OCI-LY1 (cell line): ENCODE measurements around the gene TRPC1.

Source experiments
- H2AFZ ChIP-seq: fragments of 200-600 bp; sonication (generic), shearing (Covaris generic); 2 replicates; pipeline ENCODE4 v1.6.0; 2014; ENCODE audit warnings: antibody characterized with exemption, mild to moderate bottlenecking, low read length
- H3F3A ChIP-seq: fragments of 200-600 bp; sonication (generic), shearing (Covaris generic); 2 replicates; pipeline ENCODE4 v1.6.0; 2014; ENCODE audit warnings: mild to moderate bottlenecking, antibody characterized with exemption, low read length, moderate library complexity; ENCODE audit not compliant: insufficient read depth
- H3K27ac ChIP-seq: fragments of 200-600 bp; sonication (generic); 2 replicates; pipeline ENCODE4 v1.5.1; 2014; ENCODE audit warnings: low read length, mixed run types, mild to moderate bottlenecking, low read depth; ENCODE audit not compliant: poor library complexity, severe bottlenecking
- H3K27me3 ChIP-seq: fragments of 200-600 bp; sonication (generic); 2 replicates; pipeline ENCODE4 v1.6.0; 2014; ENCODE audit warnings: antibody characterized with exemption, mild to moderate bottlenecking, low read length, moderate library complexity; ENCODE audit not compliant: insufficient read depth
- H3K36me3 ChIP-seq: fragments of 200-600 bp; sonication (generic); 2 replicates; pipeline ENCODE4 v1.6.1; 2014; ENCODE audit warnings: mild to moderate bottlenecking, antibody characterized with exemption, low read length, moderate library complexity, mixed read lengths; ENCODE audit not compliant: insufficient read depth
- H3K4me1 ChIP-seq: fragments of 200-600 bp; sonication (generic); 2 replicates; pipeline ENCODE4 v1.5.1; 2014; ENCODE audit warnings: mild to moderate bottlenecking, low read length, moderate library complexity; ENCODE audit not compliant: insufficient read depth, severe bottlenecking
- H3K4me2 ChIP-seq: fragments of 200-600 bp; sonication (generic), shearing (Covaris generic); 2 replicates; pipeline ENCODE4 v1.6.1; 2014; ENCODE audit warnings: low read length
- H3K4me3 ChIP-seq: fragments of 200-600 bp; sonication (generic); 2 replicates; pipeline ENCODE4 v1.5.1; 2014; ENCODE audit warnings: low read length, low read depth, mild to moderate bottlenecking, mixed read lengths; ENCODE audit not compliant: poor library complexity, severe bottlenecking
- H3K79me2 ChIP-seq: fragments of 200-600 bp; shearing (Covaris generic); 2 replicates; pipeline ENCODE4 v1.6.1; 2016; ENCODE audit warnings: mixed run types, low read length, mixed read lengths; ENCODE audit not compliant: insufficient read depth
- H3K9ac ChIP-seq: fragments of 200-600 bp; sonication (generic), shearing (Covaris generic); 2 replicates; pipeline ENCODE4 v1.6.1; 2014; ENCODE audit warnings: mild to moderate bottlenecking, low read length, mixed read lengths
- H3K9me2 ChIP-seq: fragments of 200-600 bp; sonication (generic), shearing (Covaris generic); 2 replicates; pipeline ENCODE4 v1.6.1; 2014; ENCODE audit warnings: low read depth, mild to moderate bottlenecking, low read length, mixed read lengths
- H3K9me3 ChIP-seq: fragments of 200-600 bp; shearing (Covaris generic); 2 replicates; pipeline ENCODE4 v1.6.1; 2014; ENCODE audit warnings: low read length, mixed read lengths
- H4K20me1 ChIP-seq: fragments of 200-600 bp; sonication (generic), shearing (Covaris generic); 2 replicates; pipeline ENCODE4 v1.6.0; 2016; ENCODE audit warnings: mild to moderate bottlenecking, low read length; ENCODE audit not compliant: insufficient read depth
- EZH2 ChIP-seq: fragments of 200-600 bp; sonication (generic), shearing (Covaris generic); IDR thresholded peaks from 2 replicates; pipeline ENCODE4 v1.8.0; 2017; ENCODE audit warnings: borderline replicate concordance, mixed run types, mild to moderate bottlenecking, antibody characterized with exemption, low read length, moderate library complexity, mixed read lengths
- TF ChIP-seq, protein P1 (sequence below): fragments of 200-600 bp; sonication (generic), shearing (Covaris generic); IDR thresholded peaks from 2 replicates; pipeline ENCODE4 v1.5.1; 2017; ENCODE audit warnings: mild to moderate bottlenecking, antibody characterized with exemption, low read length, moderate library complexity, mixed read lengths

The TRPC1 gene

DNA sequence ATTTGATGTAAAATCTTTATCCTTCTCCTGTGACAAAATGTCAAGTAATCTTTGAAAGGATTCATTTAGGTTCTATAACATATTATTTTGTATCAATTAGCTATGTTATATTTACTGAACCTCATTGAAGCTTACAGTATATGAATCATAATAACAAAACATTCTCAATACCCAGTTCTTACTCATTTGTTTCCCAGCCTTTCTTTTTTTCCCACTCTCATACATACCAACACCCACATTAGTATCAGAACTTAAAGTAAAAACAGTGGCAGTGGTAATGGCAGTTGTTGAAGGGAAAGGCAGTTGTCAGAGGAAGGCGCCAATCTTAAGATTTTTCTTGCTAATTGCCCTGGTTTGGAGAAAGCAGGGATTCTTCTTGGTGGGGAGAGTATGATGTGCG, 33.2 kb upstream of the TRPC1 start:
- TF ChIP-seq, protein P1, sequence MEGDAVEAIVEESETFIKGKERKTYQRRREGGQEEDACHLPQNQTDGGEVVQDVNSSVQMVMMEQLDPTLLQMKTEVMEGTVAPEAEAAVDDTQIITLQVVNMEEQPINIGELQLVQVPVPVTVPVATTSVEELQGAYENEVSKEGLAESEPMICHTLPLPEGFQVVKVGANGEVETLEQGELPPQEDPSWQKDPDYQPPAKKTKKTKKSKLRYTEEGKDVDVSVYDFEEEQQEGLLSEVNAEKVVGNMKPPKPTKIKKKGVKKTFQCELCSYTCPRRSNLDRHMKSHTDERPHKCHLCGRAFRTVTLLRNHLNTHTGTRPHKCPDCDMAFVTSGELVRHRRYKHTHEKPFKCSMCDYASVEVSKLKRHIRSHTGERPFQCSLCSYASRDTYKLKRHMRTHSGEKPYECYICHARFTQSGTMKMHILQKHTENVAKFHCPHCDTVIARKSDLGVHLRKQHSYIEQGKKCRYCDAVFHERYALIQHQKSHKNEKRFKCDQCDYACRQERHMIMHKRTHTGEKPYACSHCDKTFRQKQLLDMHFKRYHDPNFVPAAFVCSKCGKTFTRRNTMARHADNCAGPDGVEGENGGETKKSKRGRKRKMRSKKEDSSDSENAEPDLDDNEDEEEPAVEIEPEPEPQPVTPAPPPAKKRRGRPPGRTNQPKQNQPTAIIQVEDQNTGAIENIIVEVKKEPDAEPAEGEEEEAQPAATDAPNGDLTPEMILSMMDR: no peak
- no peak for TF ChIP-seq EZH2
- no peaks in the 10 kb centered on the region for H3K36me3 ChIP-seq
- no peaks in the 10 kb centered on the region for H3K9me2 ChIP-seq

DNA sequence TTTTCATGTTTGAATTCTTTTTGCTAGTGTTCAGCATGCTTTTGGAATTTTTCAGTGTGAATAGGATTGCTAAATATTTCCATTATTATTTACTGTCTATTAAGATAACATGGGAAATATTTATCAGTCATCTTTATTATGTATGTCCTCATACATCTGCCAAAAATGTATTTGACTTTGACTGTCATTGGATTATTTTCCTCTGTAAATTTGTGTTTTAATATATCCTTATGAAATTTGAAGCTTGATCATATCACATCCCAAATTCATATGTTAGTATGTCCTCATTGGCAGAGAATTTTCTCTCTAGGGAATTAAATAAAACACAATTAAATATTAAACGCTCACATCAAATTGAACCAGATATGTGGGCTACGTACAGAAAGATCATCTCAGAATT, 32.3 kb upstream of the TRPC1 start:
- H3K79me2 ChIP-seq: no peaks in the 10 kb centered on the region
- no peak overlapping the region for H3K4me3 ChIP-seq
- H3K27ac ChIP-seq: no peak overlapping the region
- no peaks in the 10 kb centered on the region for H3K36me3 ChIP-seq
- H3K9me2 ChIP-seq: no peaks in the 10 kb centered on the region
- no peak overlapping the region for H2AFZ ChIP-seq
- H3K9ac ChIP-seq: no peak overlapping the region
- H3K4me2 ChIP-seq: no peak overlapping the region
- TF ChIP-seq, protein P1: no peak
- TF ChIP-seq EZH2: no peak
- no peaks in the 10 kb centered on the region for H4K20me1 ChIP-seq
- no peaks in the 10 kb centered on the region for H3K27me3 ChIP-seq
- no peaks in the 10 kb centered on the region for H3K4me1 ChIP-seq
- H3F3A ChIP-seq: no peaks in the 10 kb centered on the region
- no peaks in the 10 kb centered on the region for H3K9me3 ChIP-seq

More for the DNA sequence above, 33.2 kb upstream of the TRPC1 start:
- H3K79me2 ChIP-seq: no peaks in the 10 kb centered on the region
- no peak overlapping the region for H2AFZ ChIP-seq
- no peaks in the 10 kb centered on the region for H3K9me3 ChIP-seq
- no peak overlapping the region for H3K4me3 ChIP-seq
- H3K4me1 ChIP-seq: no peaks in the 10 kb centered on the region
- H3K27me3 ChIP-seq: no peaks in the 10 kb centered on the region
- no peak overlapping the region for H3K4me2 ChIP-seq
- H4K20me1 ChIP-seq: no peaks in the 10 kb centered on the region
- H3F3A ChIP-seq: no peaks in the 10 kb centered on the region
- H3K27ac ChIP-seq: no peak overlapping the region
- H3K9ac ChIP-seq: no peak overlapping the region

DNA sequence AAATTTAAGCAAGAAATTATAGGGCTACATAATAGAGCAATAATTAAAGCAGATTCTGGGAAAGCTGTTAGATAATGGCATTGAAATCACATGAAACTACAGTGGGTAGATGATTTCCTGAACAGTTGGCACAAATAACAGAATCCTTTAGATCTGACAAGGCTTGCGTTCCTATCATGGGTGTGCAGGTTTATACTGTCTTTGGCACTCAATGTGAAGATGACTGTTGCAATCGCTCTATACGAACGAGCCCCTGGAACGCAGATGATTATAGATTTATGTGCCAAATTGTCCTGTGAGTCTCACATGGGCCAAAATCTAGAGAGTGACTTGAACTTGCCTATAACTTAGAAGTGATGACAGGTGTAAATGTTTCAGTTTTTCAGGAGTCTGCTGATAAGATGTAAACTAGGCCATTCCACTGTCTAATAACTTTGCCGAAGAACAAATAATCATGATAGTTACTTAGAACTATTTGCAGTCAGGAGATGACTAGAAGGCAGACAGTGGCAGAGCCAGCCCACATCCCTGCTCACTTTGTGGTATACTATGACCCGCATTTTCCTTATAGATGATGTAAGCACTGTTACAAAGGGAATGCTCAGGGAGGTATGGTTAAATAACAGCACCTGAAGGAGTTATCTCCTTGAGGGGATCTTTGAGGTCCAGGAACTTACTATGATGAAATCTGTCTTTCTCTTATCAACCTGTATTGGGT, 30.5 kb upstream of the TRPC1 start:
- Histone ChIP-seq H3F3A (no peaks in the 10 kb centered on the region), H3K4me3 (no peak overlapping the region), H3K4me1 (no peaks in the 10 kb centered on the region), H3K9me3 (no peaks in the 10 kb centered on the region), H3K79me2 (no peaks in the 10 kb centered on the region), H4K20me1 (no peaks in the 10 kb centered on the region), H3K4me2 (no peak overlapping the region), H3K27me3 (no peaks in the 10 kb centered on the region), H3K9ac (no peak overlapping the region), H3K36me3 (no peaks in the 10 kb centered on the region), H3K27ac (no peak overlapping the region), H3K9me2 (no peaks in the 10 kb centered on the region), H2AFZ (no peak overlapping the region)
- TF ChIP-seq EZH2: no peak
- TF ChIP-seq, protein P1: no peak
